ENCODE measurements around the gene FCN2.

Gene FCN2

DNA sequence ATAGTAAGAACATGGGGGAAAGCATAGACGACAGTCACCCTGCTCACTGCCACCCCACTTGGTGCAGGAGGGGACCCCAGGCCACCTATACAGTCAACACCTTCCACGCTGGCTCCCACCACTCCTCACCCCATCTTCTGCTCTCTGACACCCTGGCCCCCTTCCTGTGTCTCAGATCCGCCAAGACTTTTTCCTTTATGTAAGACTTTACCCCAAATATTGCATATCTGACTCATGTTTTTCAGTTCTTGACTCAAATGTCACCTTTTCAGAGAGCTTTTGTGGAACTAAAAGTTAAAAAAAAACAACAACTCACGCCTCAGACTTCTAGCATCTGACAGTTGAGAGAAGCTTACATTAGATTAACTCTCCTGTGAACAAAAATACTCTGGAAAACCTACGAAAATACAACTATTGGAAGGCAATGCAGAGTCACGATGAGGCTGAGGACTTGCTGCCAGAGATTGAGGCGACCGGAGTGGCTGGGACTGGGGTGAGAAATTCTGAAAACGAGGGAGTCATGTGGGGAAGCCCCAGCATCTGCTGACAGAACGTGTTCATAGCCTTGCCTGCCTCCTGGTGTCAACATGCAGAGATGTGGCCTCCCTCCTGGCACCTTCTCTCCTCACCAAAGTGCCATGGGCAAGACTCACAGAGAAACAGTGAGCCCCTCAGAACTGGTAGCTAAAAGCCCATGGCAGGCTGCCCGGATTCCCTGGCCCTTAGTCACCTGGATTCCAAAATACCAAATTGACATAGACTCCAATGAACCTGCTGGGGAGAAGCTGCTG, 22.4 kb upstream of the FCN2 start:
- ChIA-PET POLR2A (interaction anchor here (0.5 kb wide), 1 partner anchor 68 kb away, joined by 3 read pairs; no protein-coding TSS in a partner anchor), CTCF (interaction anchor here (0.6 to 1.6 kb wide), 4 partner anchors 18 to 169 kb away, joined by 3 to 7 read pairs (median 6); no protein-coding TSS in a partner anchor)

DNA sequence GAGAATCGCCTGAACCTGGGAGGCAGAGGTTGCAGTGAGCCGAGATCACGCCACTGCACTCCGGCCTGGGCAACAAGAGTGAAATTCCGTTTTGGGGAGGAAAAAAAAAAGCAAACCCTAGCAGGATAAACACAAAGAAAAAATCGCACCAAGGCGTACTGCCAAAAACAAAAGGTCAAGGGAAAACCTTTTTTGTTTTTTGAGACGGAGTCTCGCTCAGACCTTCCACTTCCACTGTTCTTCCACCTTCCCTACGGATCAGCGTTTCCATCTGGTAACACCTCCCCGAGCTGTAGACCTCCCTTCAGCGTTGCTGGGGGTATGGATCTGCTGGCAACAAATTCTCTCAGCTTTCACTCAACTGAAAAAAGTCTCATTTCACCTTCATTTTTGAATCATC, 20.1 kb upstream of the FCN2 start:
- ChIA-PET CTCF (no interaction called here), POLR2A (no interaction called here)
- TF ChIP-seq, protein P1, sequence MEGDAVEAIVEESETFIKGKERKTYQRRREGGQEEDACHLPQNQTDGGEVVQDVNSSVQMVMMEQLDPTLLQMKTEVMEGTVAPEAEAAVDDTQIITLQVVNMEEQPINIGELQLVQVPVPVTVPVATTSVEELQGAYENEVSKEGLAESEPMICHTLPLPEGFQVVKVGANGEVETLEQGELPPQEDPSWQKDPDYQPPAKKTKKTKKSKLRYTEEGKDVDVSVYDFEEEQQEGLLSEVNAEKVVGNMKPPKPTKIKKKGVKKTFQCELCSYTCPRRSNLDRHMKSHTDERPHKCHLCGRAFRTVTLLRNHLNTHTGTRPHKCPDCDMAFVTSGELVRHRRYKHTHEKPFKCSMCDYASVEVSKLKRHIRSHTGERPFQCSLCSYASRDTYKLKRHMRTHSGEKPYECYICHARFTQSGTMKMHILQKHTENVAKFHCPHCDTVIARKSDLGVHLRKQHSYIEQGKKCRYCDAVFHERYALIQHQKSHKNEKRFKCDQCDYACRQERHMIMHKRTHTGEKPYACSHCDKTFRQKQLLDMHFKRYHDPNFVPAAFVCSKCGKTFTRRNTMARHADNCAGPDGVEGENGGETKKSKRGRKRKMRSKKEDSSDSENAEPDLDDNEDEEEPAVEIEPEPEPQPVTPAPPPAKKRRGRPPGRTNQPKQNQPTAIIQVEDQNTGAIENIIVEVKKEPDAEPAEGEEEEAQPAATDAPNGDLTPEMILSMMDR (IDR thresholded peaks at IDR 0.05; ENCODE audit: control extremely low read depth, extremely low read depth, low read depth, missing control alignments), result no peak
- no peak for DNase-seq (ENCODE audit: extremely low spot score)

More for the DNA sequence above, 22.4 kb upstream of the FCN2 start:
- TF ChIP-seq, protein P1 (IDR thresholded peaks at IDR 0.05; ENCODE audit: control extremely low read depth, extremely low read depth, low read depth, missing control alignments), result peak; percentile 69
- peak; percentile 82 for DNase-seq (ENCODE audit: extremely low spot score)

- POLR2A ChIA-PET, result no interaction called here
- no peak for DNase-seq (ENCODE audit: extremely low spot score)
- CTCF ChIA-PET, result no interaction called here
- TF ChIP-seq, protein P1 (IDR thresholded peaks at IDR 0.05; ENCODE audit: control extremely low read depth, extremely low read depth, low read depth, missing control alignments), result no peak
These were observed 18.8 kb upstream of the FCN2 start for GRCh38 chr9:134861595-134862334.

- TF ChIP-seq, protein P1 (IDR thresholded peaks at IDR 0.05; ENCODE audit: control extremely low read depth, extremely low read depth, low read depth, missing control alignments), result no peak
- ChIA-PET CTCF (interaction anchor here (1.3 kb wide), 1 partner anchor 43 kb away, joined by 3 read pairs; no protein-coding TSS in a partner anchor), POLR2A (no interaction called here)
- DNase-seq (ENCODE audit: extremely low spot score), result no peak
These were observed 17.2 kb upstream of the FCN2 start for GRCh38 chr9:134863306-134863902.

GRCh38 chr9:134863941-134864820, 16.4 kb upstream of the FCN2 start:
- POLR2A ChIA-PET, result no interaction called here

More at GRCh38 chr9:134863941-134864820, 16.4 kb upstream of the FCN2 start:
- CTCF ChIA-PET, result no interaction called here
- DNase-seq (ENCODE audit: extremely low spot score), result no peak
- TF ChIP-seq, protein P1 (IDR thresholded peaks at IDR 0.05; ENCODE audit: control extremely low read depth, extremely low read depth, low read depth, missing control alignments), result no peak
